Measurements from ENCODE around the gene MAST4. TPM values are rescaled to one million over a fixed set of nuclear protein-coding genes. Genes with fewer than 3 reads are reported as not detected.

The MAST4 gene
- total RNA-seq, result 10.4 TPM

DNA sequence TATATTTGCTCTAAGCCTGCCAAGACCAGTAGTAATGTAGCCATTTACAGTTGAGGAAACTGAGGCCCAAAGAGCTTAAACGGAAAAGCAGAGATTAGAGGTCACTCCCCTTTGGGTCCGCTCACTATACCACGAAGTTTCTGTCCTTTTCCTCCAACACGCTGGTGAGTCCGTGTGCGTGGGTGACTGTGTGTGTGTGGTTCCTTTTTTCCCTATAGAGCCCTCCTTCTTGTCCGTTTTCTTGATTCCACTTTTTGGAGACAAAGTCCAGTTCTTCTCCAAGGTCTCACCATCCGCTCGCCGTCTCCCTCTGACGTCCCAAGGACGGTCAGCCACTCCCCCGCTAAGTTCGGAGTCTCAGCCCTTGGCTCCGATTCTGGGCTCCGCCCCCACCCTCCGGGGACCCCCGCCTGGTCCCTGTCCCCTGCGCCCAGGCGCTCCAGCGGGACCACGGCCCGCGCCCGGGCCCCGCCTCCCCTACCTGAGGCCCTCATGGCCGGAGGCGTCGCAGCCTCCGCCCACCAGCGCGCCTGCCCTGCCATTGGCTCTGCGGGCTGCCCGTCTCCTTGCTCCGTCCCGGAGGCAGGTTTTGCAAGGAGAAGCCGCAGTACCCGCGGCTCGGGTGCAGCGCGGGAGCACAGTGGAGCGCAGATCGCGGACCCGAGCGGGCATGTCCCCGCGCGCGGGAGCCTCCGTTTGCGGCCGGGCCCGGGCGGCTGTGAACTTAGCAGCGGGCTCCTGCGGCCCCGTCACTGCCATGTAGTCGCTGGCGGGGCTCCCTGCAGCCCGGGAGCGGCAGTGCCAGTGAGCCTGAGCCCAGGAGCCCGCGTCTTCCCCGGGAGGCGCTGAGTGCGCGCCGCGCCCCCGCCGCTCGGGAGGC, at the start of gene MAST4:
MAST4 (plus strand) TSS at position 638 of the 880 bp plus-strand sequence. CDS start 263 bp downstream, outside the sequence.
- Histone ChIP-seq H3K27ac (ENCODE audit: low read depth, low read length) (no peak within 1 kb of the TSS), H3K9ac (ENCODE audit: low read depth in 1 of 3, low read length in 3 of 3) (peak within 1 kb of the TSS in 2 of 3 donors; percentile 17 to 70), H3K27me3 (ENCODE audit: control insufficient read depth in 3 of 3, insufficient read depth in 3 of 3, low read length in 3 of 3) (peaks cover 19 to 40% (median 28%) of the 10 kb centered on the region in 3 donors), H3K9me3 (ENCODE audit: control insufficient read depth in 3 of 3, low read length in 3 of 3) (no peaks in the 10 kb centered on the region), H3K4me1 (ENCODE audit: control insufficient read depth in 3 of 3, insufficient read depth in 3 of 3, low read length in 3 of 3) (peaks cover 17 to 20% (median 18%) of the 10 kb centered on the region in 3 donors), H3K4me3 (ENCODE audit: low read length in 3 of 3) (peak within 1 kb of the TSS; percentile 67 to 74 (median 73)), H3K36me3 (ENCODE audit: control insufficient read depth in 3 of 3, insufficient read depth in 3 of 3, low read length in 3 of 3) (no peaks in the 10 kb centered on the region)

DNA sequence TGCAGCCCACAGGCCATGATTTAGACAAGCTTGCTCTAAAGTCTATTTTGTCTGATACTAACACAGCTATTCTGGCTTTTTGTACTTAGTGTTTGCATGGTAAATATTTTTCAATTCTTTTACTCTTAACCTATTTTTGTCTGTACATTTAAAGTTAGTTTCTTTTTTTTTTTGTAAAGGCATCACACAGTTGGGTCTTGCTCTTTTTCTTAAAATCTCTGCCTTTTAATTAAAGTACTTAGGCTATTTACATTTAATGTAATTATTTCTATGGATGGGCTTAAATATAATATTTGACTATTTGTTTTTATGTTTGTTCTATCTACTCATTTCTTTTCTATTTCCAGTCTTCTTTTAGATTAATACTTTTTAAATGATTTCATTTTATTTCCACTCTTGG, 49.7 kb upstream of the MAST4 start:
- Histone ChIP-seq H3K9ac (ENCODE audit: low read depth in 1 of 3, low read length in 3 of 3) (no peak overlapping the region), H3K4me3 (ENCODE audit: low read length in 3 of 3) (no peak overlapping the region), H3K27ac (ENCODE audit: low read depth, low read length) (no peak overlapping the region), H3K36me3 (ENCODE audit: control insufficient read depth in 3 of 3, insufficient read depth in 3 of 3, low read length in 3 of 3) (no peaks in the 10 kb centered on the region), H3K4me1 (ENCODE audit: control insufficient read depth in 3 of 3, insufficient read depth in 3 of 3, low read length in 3 of 3) (no peaks in the 10 kb centered on the region), H3K9me3 (ENCODE audit: control insufficient read depth in 3 of 3, low read length in 3 of 3) (peaks cover 0 to 8% (median 2%) of the 10 kb centered on the region in 3 donors), H3K27me3 (ENCODE audit: control insufficient read depth in 3 of 3, insufficient read depth in 3 of 3, low read length in 3 of 3) (no peaks in the 10 kb centered on the region)

DNA sequence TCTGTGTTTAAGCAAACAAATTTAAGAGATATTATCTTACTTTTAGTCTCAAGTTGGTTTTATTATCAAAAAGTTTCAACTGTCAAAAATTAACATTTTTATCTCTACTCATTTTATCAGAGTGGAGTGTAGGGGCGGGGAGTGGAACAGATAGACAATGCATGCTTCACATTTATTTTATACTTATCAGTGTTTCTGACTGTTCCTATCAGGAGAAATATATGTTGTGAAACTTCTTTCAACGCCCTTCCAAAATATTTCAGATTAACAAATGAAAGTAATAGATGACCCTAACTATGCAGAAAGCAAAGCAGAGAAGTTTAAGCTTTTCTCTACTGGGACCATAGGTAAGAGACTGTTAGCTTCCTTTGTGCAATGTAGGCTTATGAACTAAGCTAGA, 44.9 kb upstream of the MAST4 start:
- no peak overlapping the region for H3K27ac ChIP-seq (ENCODE audit: low read depth, low read length)
- H3K9me3 ChIP-seq (ENCODE audit: control insufficient read depth in 3 of 3, low read length in 3 of 3), result peaks cover 0 to 8% (median 2%) of the 10 kb centered on the region in 3 donors
- H3K9ac ChIP-seq (ENCODE audit: low read depth in 1 of 3, low read length in 3 of 3), result no peak overlapping the region
- no peaks in the 10 kb centered on the region for H3K4me1 ChIP-seq (ENCODE audit: control insufficient read depth in 3 of 3, insufficient read depth in 3 of 3, low read length in 3 of 3)
- no peak overlapping the region for H3K4me3 ChIP-seq (ENCODE audit: low read length in 3 of 3)
- H3K36me3 ChIP-seq (ENCODE audit: control insufficient read depth in 3 of 3, insufficient read depth in 3 of 3, low read length in 3 of 3), result no peaks in the 10 kb centered on the region
- H3K27me3 ChIP-seq (ENCODE audit: control insufficient read depth in 3 of 3, insufficient read depth in 3 of 3, low read length in 3 of 3), result no peaks in the 10 kb centered on the region

DNA sequence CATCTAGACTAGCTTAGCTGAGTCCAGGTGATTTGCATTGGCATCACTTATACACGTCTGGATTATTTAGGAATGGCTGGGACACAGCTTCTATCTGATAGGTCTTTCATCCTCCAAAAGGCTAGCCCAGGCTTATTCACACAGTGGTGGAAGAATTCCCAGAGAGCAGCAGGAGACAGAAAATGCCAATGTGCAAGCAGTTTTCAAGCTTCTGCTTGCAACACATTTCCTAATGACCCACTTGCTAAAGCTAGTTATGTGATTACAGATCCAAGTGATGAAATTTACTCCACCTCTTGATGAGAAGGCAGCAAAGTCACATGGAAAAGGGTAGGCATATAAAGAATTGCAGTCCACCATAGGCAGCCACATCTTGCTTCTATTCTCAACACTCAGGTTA, 44.2 kb upstream of the MAST4 start:
- H3K9me3 ChIP-seq (ENCODE audit: control insufficient read depth in 3 of 3, low read length in 3 of 3), result peaks cover 0 to 8% (median 2%) of the 10 kb centered on the region in 3 donors
- no peaks in the 10 kb centered on the region for H3K36me3 ChIP-seq (ENCODE audit: control insufficient read depth in 3 of 3, insufficient read depth in 3 of 3, low read length in 3 of 3)
- H3K27me3 ChIP-seq (ENCODE audit: control insufficient read depth in 3 of 3, insufficient read depth in 3 of 3, low read length in 3 of 3), result no peaks in the 10 kb centered on the region
- no peak overlapping the region for H3K9ac ChIP-seq (ENCODE audit: low read depth in 1 of 3, low read length in 3 of 3)
- H3K4me3 ChIP-seq (ENCODE audit: low read length in 3 of 3), result no peak overlapping the region
- no peaks in the 10 kb centered on the region for H3K4me1 ChIP-seq (ENCODE audit: control insufficient read depth in 3 of 3, insufficient read depth in 3 of 3, low read length in 3 of 3)
- no peak overlapping the region for H3K27ac ChIP-seq (ENCODE audit: low read depth, low read length)

DNA sequence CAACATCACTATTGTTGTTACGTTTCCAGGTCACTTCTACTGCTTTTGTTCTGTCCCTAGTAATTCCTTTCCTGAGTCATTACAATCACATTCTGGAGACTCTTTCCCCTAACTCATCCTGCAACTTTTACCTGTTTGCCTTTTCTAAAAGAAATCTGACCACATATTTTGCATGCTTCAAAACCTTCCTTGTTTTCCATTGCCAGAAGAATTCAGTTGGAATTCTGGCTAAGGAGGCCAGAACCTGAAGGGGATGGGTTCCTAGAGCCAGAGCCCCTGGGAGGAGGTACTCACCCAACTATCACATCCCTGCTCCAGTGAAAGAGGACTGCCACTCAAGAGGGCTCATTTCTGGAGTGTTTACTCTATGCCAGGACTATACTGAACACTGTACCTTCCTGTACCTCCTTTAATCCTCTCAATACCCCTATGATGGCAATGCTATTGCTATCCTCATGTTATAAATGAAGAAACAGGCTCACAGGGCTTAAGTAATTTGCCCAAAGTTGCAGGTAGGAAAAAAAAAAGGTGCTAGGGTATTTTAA, 42.8 kb upstream of the MAST4 start:
- Histone ChIP-seq H3K9me3 (ENCODE audit: control insufficient read depth in 3 of 3, low read length in 3 of 3) (peaks cover 0 to 6% (median 2%) of the 10 kb centered on the region in 3 donors), H3K36me3 (ENCODE audit: control insufficient read depth in 3 of 3, insufficient read depth in 3 of 3, low read length in 3 of 3) (no peaks in the 10 kb centered on the region), H3K4me1 (ENCODE audit: control insufficient read depth in 3 of 3, insufficient read depth in 3 of 3, low read length in 3 of 3) (no peaks in the 10 kb centered on the region), H3K27ac (ENCODE audit: low read depth, low read length) (no peak overlapping the region), H3K27me3 (ENCODE audit: control insufficient read depth in 3 of 3, insufficient read depth in 3 of 3, low read length in 3 of 3) (no peaks in the 10 kb centered on the region), H3K4me3 (ENCODE audit: low read length in 3 of 3) (no peak overlapping the region), H3K9ac (ENCODE audit: low read depth in 1 of 3, low read length in 3 of 3) (no peak overlapping the region)

DNA sequence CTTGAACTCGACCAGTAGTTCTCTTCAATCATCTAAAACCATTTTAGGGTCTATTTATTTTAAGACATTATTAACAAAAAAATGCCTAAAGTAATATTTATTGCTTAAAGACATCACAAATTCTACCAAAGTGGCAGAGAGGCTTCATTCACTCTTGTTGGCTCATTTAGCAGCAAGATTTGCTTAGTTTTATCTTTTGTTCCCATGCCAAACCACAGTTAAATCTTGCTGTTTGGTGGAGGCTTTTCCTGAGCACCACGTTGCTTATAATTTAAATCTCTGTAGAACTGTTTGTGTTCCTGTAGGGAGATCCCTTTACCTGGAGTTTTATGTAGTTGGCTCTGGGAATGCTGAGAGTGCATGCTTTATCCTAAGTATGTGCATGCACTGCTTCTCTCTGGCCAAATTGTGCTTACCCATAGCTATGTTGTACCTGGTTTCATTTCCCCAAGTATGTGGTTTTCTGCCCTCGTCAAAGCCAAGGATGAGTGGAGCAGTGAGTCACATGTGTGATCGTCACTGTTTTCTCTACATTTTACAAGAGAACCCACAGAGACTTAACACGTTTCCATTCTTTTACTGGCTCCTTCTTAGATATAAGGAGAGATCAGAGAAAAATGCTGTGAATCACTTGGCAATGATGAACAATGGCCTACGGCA, 42.1 kb upstream of the MAST4 start:
- no peak overlapping the region for H3K9ac ChIP-seq (ENCODE audit: low read depth in 1 of 3, low read length in 3 of 3)
- H3K4me1 ChIP-seq (ENCODE audit: control insufficient read depth in 3 of 3, insufficient read depth in 3 of 3, low read length in 3 of 3), result no peaks in the 10 kb centered on the region
- H3K9me3 ChIP-seq (ENCODE audit: control insufficient read depth in 3 of 3, low read length in 3 of 3), result peaks cover 0 to 2% (median under 1%) of the 10 kb centered on the region in 3 donors
- H3K27me3 ChIP-seq (ENCODE audit: control insufficient read depth in 3 of 3, insufficient read depth in 3 of 3, low read length in 3 of 3), result no peaks in the 10 kb centered on the region
- no peak overlapping the region for H3K27ac ChIP-seq (ENCODE audit: low read depth, low read length)
- H3K36me3 ChIP-seq (ENCODE audit: control insufficient read depth in 3 of 3, insufficient read depth in 3 of 3, low read length in 3 of 3), result no peaks in the 10 kb centered on the region
- H3K4me3 ChIP-seq (ENCODE audit: low read length in 3 of 3), result no peak overlapping the region

DNA sequence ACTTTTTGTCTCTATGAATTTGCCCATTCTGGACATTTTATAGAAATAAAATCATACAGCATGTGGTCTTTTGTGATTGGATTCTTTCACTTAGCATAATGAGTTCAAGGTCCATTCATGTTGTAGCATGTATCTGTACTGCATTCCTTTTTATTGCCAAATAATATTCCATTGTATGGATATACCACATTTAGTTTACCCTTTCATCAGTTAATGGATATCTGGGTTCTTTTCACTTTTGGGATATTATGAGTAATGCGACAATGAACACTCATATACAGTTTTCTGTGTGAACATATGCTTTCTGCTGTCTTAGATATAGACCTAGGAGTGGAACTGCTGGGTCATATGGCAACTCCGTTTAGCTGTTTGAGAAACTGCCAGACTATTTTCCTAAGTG, 41.3 kb upstream of the MAST4 start:
- H3K4me1 ChIP-seq (ENCODE audit: control insufficient read depth in 3 of 3, insufficient read depth in 3 of 3, low read length in 3 of 3), result no peaks in the 10 kb centered on the region
- H3K9ac ChIP-seq (ENCODE audit: low read depth in 1 of 3, low read length in 3 of 3), result no peak overlapping the region
- H3K4me3 ChIP-seq (ENCODE audit: low read length in 3 of 3), result no peak overlapping the region
- no peaks in the 10 kb centered on the region for H3K27me3 ChIP-seq (ENCODE audit: control insufficient read depth in 3 of 3, insufficient read depth in 3 of 3, low read length in 3 of 3)
- H3K9me3 ChIP-seq (ENCODE audit: control insufficient read depth in 3 of 3, low read length in 3 of 3), result no peaks in the 10 kb centered on the region
- no peak overlapping the region for H3K27ac ChIP-seq (ENCODE audit: low read depth, low read length)
- no peaks in the 10 kb centered on the region for H3K36me3 ChIP-seq (ENCODE audit: control insufficient read depth in 3 of 3, insufficient read depth in 3 of 3, low read length in 3 of 3)

DNA sequence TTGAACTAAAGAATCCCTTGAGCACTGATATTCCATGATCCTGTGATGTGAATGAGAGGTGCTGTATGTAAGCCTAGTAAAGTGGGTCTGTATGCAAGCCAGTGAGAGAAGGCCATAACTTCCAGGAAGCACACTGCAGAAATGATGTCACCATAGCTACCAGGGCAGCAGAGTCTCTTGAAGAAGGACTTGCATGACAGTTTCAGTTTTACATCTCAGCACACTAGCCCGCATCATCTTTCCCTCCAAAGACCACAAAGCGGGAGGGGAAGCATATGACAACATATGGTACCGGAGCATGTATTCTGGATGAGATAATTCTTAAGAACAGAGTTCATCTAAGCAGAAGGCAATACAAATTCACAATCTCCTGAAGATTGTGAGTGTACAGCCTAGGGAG, 37.6 kb upstream of the MAST4 start:
- Histone ChIP-seq H3K4me1 (ENCODE audit: control insufficient read depth in 3 of 3, insufficient read depth in 3 of 3, low read length in 3 of 3) (no peaks in the 10 kb centered on the region), H3K4me3 (ENCODE audit: low read length in 3 of 3) (no peak overlapping the region), H3K27ac (ENCODE audit: low read depth, low read length) (no peak overlapping the region), H3K27me3 (ENCODE audit: control insufficient read depth in 3 of 3, insufficient read depth in 3 of 3, low read length in 3 of 3) (no peaks in the 10 kb centered on the region), H3K36me3 (ENCODE audit: control insufficient read depth in 3 of 3, insufficient read depth in 3 of 3, low read length in 3 of 3) (no peaks in the 10 kb centered on the region), H3K9ac (ENCODE audit: low read depth in 1 of 3, low read length in 3 of 3) (no peak overlapping the region), H3K9me3 (ENCODE audit: control insufficient read depth in 3 of 3, low read length in 3 of 3) (no peaks in the 10 kb centered on the region)

DNA sequence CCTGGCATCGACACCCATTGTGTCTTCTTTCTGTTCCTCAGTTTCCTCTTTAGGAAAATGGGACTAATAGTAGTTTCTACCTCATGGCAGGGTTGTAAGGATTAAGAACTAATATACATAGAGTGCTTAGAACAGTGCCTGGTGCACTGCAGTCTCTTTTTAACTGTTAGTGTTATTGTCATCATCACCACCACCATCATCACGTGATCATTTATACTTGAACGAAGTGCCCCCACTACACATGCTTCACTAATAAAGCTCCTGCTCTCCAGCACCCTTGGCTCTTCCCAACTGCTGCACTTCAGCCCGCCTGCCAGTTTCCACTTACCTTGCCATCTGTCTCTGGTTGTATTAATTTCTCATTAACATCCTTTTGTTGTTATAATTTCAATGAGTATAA, 35.8 kb upstream of the MAST4 start:
- Histone ChIP-seq H3K36me3 (ENCODE audit: control insufficient read depth in 3 of 3, insufficient read depth in 3 of 3, low read length in 3 of 3) (no peaks in the 10 kb centered on the region), H3K9ac (ENCODE audit: low read depth in 1 of 3, low read length in 3 of 3) (no peak overlapping the region), H3K4me1 (ENCODE audit: control insufficient read depth in 3 of 3, insufficient read depth in 3 of 3, low read length in 3 of 3) (no peaks in the 10 kb centered on the region), H3K9me3 (ENCODE audit: control insufficient read depth in 3 of 3, low read length in 3 of 3) (no peaks in the 10 kb centered on the region), H3K4me3 (ENCODE audit: low read length in 3 of 3) (no peak overlapping the region), H3K27ac (ENCODE audit: low read depth, low read length) (no peak overlapping the region), H3K27me3 (ENCODE audit: control insufficient read depth in 3 of 3, insufficient read depth in 3 of 3, low read length in 3 of 3) (no peaks in the 10 kb centered on the region)
